ENCODE results near the gene CDKL1.

- TF ChIP-seq CTCF (IDR thresholded peaks at IDR 0.05; ENCODE audit: insufficient read depth, low read depth, low read length) (no peak), EZH2 (IDR thresholded peaks at IDR 0.05; ENCODE audit: insufficient read depth, low read length) (no peak)
These were observed at the start of gene CDKL1 for GRCh38 chr14:50396631-50397389.

All from astrocyte (in vitro differentiated cells and primary cell).